Osteocyte (in vitro differentiated cells): Measurements from ENCODE around the gene AGTRAP. TPM values are rescaled to one million over a fixed set of nuclear protein-coding genes. Genes with fewer than 3 reads are reported as not detected.

Experiments used
- DNase-seq: peaks from one replicate; pipeline ENCODE4 v3.0.0; 2021; ENCODE audit warnings: mixed read lengths; ENCODE audit not compliant: unreplicated experiment; ENCODE audit errors: extremely low spot score
- H3K27ac Mint-ChIP-seq: one replicate; pipeline ENCODE4 v1.8.0; 2021; ENCODE audit warnings: mild to moderate bottlenecking, mixed read lengths; ENCODE audit not compliant: unreplicated experiment
- H3K27me3 Mint-ChIP-seq: one replicate; pipeline ENCODE4 v1.8.0; 2021; ENCODE audit warnings: mixed read lengths; ENCODE audit not compliant: unreplicated experiment
- H3K36me3 Mint-ChIP-seq: one replicate; pipeline ENCODE4 v1.8.0; 2021; ENCODE audit warnings: mixed read lengths; ENCODE audit not compliant: unreplicated experiment
- H3K4me1 Mint-ChIP-seq: one replicate; pipeline ENCODE4 v1.8.0; 2021; ENCODE audit warnings: mixed read lengths; ENCODE audit not compliant: unreplicated experiment
- H3K4me3 Mint-ChIP-seq: one replicate; pipeline ENCODE4 v1.8.0; 2021; ENCODE audit warnings: mild to moderate bottlenecking, moderate library complexity, mixed read lengths; ENCODE audit not compliant: unreplicated experiment
- H3K9me3 Mint-ChIP-seq: one replicate; pipeline ENCODE4 v1.8.0; 2021; ENCODE audit warnings: mixed read lengths; ENCODE audit not compliant: unreplicated experiment
- total RNA-seq: library from RNA; stranded (reverse); gene quantifications from 2 replicates; pipeline ENCODE4 v1.2.1, GENCODE V29; 2021
- TF ChIP-seq, protein P1 (sequence below): fragments of 200-600 bp; sonication (generic); IDR thresholded peaks from 2 replicates; pipeline ENCODE4 v1.5.0; 2021; ENCODE audit warnings: antibody characterized with exemption, mild to moderate bottlenecking, moderate library complexity

Gene AGTRAP
- total RNA-seq, 1 donor from 2014 or later, result 25.4 TPM

DNA sequence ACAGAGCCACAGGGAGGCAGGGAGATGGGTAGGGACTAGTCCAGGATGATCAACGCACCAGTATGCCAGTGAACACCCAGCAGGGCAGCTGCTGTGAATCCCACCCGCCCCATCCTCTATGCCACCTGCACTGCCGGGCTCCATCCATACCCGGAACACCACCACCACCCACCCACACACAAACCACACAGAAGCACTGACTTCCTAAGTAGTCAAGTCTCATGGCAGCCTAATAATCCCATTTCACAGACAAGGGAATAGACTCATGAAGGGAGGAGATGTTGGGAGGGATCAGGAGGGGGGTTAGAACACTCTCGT is 38.1 kb upstream of the AGTRAP start:
- no peak overlapping the region for H3K27ac Mint-ChIP-seq
- H3K4me3 Mint-ChIP-seq, result no peak overlapping the region
- no peaks in the 10 kb centered on the region for H3K36me3 Mint-ChIP-seq
- TF ChIP-seq, protein P1, sequence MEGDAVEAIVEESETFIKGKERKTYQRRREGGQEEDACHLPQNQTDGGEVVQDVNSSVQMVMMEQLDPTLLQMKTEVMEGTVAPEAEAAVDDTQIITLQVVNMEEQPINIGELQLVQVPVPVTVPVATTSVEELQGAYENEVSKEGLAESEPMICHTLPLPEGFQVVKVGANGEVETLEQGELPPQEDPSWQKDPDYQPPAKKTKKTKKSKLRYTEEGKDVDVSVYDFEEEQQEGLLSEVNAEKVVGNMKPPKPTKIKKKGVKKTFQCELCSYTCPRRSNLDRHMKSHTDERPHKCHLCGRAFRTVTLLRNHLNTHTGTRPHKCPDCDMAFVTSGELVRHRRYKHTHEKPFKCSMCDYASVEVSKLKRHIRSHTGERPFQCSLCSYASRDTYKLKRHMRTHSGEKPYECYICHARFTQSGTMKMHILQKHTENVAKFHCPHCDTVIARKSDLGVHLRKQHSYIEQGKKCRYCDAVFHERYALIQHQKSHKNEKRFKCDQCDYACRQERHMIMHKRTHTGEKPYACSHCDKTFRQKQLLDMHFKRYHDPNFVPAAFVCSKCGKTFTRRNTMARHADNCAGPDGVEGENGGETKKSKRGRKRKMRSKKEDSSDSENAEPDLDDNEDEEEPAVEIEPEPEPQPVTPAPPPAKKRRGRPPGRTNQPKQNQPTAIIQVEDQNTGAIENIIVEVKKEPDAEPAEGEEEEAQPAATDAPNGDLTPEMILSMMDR, result no peak
- no peak for DNase-seq
- peaks cover 8% of the 10 kb centered on the region for H3K4me1 Mint-ChIP-seq
- H3K27me3 Mint-ChIP-seq, result peaks cover 33% of the 10 kb centered on the region
- H3K9me3 Mint-ChIP-seq, result no peaks in the 10 kb centered on the region

DNA sequence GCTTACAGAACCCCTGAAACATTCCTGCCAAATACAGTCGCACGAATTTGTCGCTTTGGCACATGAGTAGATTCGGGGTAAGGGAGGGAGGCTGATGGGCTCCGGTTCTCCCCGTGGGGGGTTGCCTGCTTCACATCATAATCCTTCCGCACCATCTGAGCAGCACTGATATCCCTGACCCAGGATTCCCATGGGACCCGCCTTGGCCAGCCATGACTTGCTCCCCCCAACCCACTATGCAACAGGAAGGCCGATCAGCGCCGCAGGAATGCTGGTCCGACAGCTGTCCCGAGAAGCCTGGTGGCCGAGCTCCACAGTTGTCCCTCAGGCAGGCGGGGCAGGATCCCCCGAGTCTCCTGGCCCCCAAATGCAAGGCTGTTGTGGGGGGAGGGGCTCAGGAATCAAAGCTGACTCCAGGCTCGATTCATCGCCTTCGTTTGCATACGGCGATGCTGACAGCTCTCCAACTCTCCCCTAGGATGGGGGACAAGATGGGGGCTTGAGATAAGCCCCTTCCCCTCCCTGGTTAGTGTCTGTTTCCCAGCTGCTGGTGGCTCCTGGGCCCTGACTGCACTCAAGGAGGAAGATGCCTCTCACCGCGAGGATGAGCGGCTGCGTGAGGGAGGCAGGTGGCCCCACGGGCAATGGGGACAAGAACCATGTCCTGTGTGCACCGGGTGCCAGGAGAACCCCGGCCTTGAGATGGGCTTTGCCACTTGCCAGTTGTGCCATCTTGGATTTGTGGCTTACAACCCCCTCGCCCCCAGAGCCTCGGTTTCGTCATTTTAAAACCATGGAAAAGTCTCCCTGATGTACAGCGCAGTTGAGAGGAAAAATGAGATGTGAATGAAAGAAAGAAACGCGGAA is 35.1 kb upstream of the AGTRAP start:
- Mint-ChIP-seq H3K4me3 (no peak overlapping the region), H3K27me3 (peaks cover 41% of the 10 kb centered on the region), H3K36me3 (no peaks in the 10 kb centered on the region), H3K27ac (no peak overlapping the region), H3K4me1 (no peaks in the 10 kb centered on the region), H3K9me3 (no peaks in the 10 kb centered on the region)
- TF ChIP-seq, protein P1, result no peak
- DNase-seq, result no peak

DNA sequence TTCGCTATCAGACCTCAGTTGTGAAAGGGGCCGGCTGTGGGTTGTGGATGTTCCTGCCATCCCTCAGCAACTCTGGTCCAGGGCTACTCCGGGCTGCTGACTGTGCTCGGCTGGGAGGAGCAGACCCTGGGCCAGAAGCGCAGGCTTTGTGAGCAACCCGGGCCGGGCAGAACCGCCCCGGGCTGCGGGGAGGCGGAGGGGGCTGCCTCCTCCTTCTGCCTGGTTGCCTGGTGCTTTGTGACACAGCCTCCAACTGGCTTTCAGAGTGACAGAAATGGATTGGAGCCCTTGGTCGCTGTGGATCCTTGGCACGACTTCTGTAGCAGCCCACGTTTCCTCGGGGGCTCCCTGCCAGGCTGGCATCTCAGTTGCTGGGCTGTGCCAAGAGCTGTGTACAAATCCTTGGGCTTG is 34.4 kb upstream of the AGTRAP start:
- H3K27me3 Mint-ChIP-seq, result peaks cover 43% of the 10 kb centered on the region
- H3K36me3 Mint-ChIP-seq, result no peaks in the 10 kb centered on the region
- DNase-seq, result no peak
- H3K4me3 Mint-ChIP-seq, result no peak overlapping the region
- H3K9me3 Mint-ChIP-seq, result no peaks in the 10 kb centered on the region
- TF ChIP-seq, protein P1, result no peak
- H3K27ac Mint-ChIP-seq, result no peak overlapping the region
- H3K4me1 Mint-ChIP-seq, result no peaks in the 10 kb centered on the region

DNA sequence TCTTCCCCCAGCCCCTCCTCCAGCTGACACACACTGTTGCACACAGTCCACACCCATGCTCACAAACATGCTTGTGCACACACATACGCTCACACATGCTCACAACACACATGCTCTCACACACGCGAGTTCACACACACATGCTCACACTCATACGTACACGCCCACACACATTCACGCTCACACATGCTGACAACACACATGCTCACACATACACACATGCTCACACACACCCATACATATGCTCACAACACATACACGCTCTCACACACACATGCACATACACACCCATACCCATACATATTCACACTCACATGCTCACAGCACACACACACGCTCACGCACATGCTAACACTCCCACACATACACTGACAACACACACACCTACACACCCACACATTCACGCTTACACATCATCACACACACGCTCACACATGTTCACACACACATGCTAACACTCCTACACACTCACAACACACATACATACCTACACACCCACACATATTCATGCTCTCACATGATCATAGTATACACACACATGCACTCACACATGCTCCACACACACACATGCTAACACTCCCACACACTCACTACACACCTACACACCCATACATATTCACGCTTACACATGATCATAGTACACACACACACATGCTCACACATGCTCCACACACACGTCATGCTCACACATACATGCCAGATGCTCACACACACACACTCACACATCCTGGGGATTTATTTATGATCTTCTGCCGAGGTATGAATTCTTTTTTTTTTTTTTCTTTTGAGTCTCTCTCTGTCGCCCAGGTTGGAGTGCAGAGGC is 33.7 kb upstream of the AGTRAP start:
- H3K4me3 Mint-ChIP-seq, result no peak overlapping the region
- no peaks in the 10 kb centered on the region for H3K36me3 Mint-ChIP-seq
- H3K27me3 Mint-ChIP-seq, result peaks cover 44% of the 10 kb centered on the region
- no peak for DNase-seq
- H3K9me3 Mint-ChIP-seq, result no peaks in the 10 kb centered on the region
- no peaks in the 10 kb centered on the region for H3K4me1 Mint-ChIP-seq
- H3K27ac Mint-ChIP-seq, result no peak overlapping the region
- TF ChIP-seq, protein P1, result no peak
